GM23338 (cell line): ENCODE measurements around the gene RNF166. TPM values are rescaled to one million over a fixed set of nuclear protein-coding genes. Genes with fewer than 3 reads are reported as not detected.

Source experiments
- ATAC-seq: fragments of 200-7000 bp; cut with Tn5 transposase; 3 replicates; pipeline ENCODE4 v1.9.1; 2020
- DNase-seq: peaks from one replicate; pipeline ENCODE4 v3.0.0-alpha.2; 2015; ENCODE audit warnings: low spot score
- H2AFZ ChIP-seq: fragments of 200-600 bp; sonication (generic); 2 replicates; pipeline ENCODE4 v1.8.0; 2016; ENCODE audit warnings: antibody characterized with exemption, mild to moderate bottlenecking, moderate library complexity
- H3F3A ChIP-seq: fragments of 200-600 bp; sonication (generic); replicated peaks from 2 replicates; pipeline ENCODE4 v1.8.0; 2017; ENCODE audit warnings: antibody characterized with exemption, mixed run types, low read depth
- H3K27ac ChIP-seq: fragments of 200-600 bp; sonication (generic); 2 replicates; pipeline ENCODE4 v1.6.1; 2016; ENCODE audit warnings: low read depth
- H3K27me3 ChIP-seq: fragments of 200-600 bp; sonication (generic); 2 replicates; pipeline ENCODE4 v1.8.0; 2016; ENCODE audit warnings: mild to moderate bottlenecking, mixed run types, moderate library complexity; ENCODE audit not compliant: insufficient read depth
- H3K36me3 ChIP-seq: fragments of 200-600 bp; sonication (generic); 2 replicates; pipeline ENCODE4 v1.8.0; 2016; ENCODE audit warnings: mild to moderate bottlenecking; ENCODE audit not compliant: insufficient read depth
- H3K4me1 ChIP-seq: fragments of 200-600 bp; sonication (generic); 2 replicates; pipeline ENCODE4 v1.8.0; 2016; ENCODE audit warnings: mild to moderate bottlenecking, moderate library complexity; ENCODE audit not compliant: insufficient read depth
- H3K4me2 ChIP-seq: fragments of 200-600 bp; sonication (generic); 2 replicates; pipeline ENCODE4 v1.7.1; 2017; ENCODE audit warnings: mixed run types
- H3K4me3 ChIP-seq: fragments of 200-600 bp; sonication (generic); 2 replicates; pipeline ENCODE4 v1.6.1; 2016; ENCODE audit warnings: mixed run types
- H3K79me2 ChIP-seq: fragments of 200-600 bp; sonication (generic); replicated peaks from 2 replicates; pipeline ENCODE4 v1.8.0; 2017; ENCODE audit warnings: mild to moderate bottlenecking; ENCODE audit not compliant: insufficient read depth
- H3K9me2 ChIP-seq: fragments of 200-600 bp; sonication (generic); 2 replicates; pipeline ENCODE4 v1.8.0; 2017; ENCODE audit not compliant: insufficient read depth
- H4K20me1 ChIP-seq: fragments of 200-600 bp; sonication (generic); replicated peaks from 2 replicates; pipeline ENCODE4 v1.8.0; 2017; ENCODE audit warnings: mild to moderate bottlenecking; ENCODE audit not compliant: insufficient read depth
- H3K27ac Mint-ChIP-seq: 2 replicates; pipeline ENCODE4 v1.8.0; 2020; ENCODE audit warnings: inconsistent platforms, mild to moderate bottlenecking, moderate library complexity, mixed read lengths
- H3K27me3 Mint-ChIP-seq: 3 replicates; pipeline ENCODE4 v1.8.0; 2022; ENCODE audit warnings: low read depth, mild to moderate bottlenecking, moderate library complexity, mixed read lengths, inconsistent platforms; ENCODE audit not compliant: insufficient read depth, poor library complexity
- H3K36me3 Mint-ChIP-seq: 3 replicates; pipeline ENCODE4 v1.8.0; 2021; ENCODE audit warnings: low read depth, mild to moderate bottlenecking, inconsistent platforms, moderate library complexity, mixed read lengths
- H3K4me1 Mint-ChIP-seq: 3 replicates; pipeline ENCODE4 v1.8.0; 2020; ENCODE audit warnings: mild to moderate bottlenecking, inconsistent platforms, mixed read lengths
- H3K4me3 Mint-ChIP-seq: 3 replicates; pipeline ENCODE4 v1.8.0; 2021; ENCODE audit warnings: moderate library complexity, mild to moderate bottlenecking, inconsistent platforms, mixed read lengths
- H3K9me3 Mint-ChIP-seq: 3 replicates; pipeline ENCODE4 v1.8.0; 2020; ENCODE audit warnings: moderate library complexity, mild to moderate bottlenecking, inconsistent platforms, mixed read lengths
- CREB1 ChIP-seq: fragments of 250-450 bp; sonication (Bioruptor Pico); IDR thresholded peaks from 2 replicates; pipeline ENCODE4 v1.5.0; 2020; ENCODE audit warnings: low read depth, mild to moderate bottlenecking, moderate library complexity
- EZH2 ChIP-seq: fragments of 200-600 bp; sonication (generic); IDR thresholded peaks from one replicate; pipeline ENCODE4 v1.8.0; 2017; ENCODE audit warnings: antibody characterized with exemption, mild to moderate bottlenecking, low read depth; ENCODE audit not compliant: unreplicated experiment
- EZH2phosphoT487 ChIP-seq: fragments of 200-600 bp; sonication (generic); IDR thresholded peaks from one replicate; pipeline ENCODE4 v1.8.1; 2018; ENCODE audit warnings: antibody characterized with exemption; ENCODE audit not compliant: unreplicated experiment
- JUNB ChIP-seq: IDR thresholded peaks from one replicate; pipeline ENCODE4 v1.6.1; 2016; ENCODE audit warnings: antibody characterized with exemption; ENCODE audit not compliant: unreplicated experiment
- NANOG ChIP-seq: IDR thresholded peaks from 2 replicates; pipeline ENCODE4 v1.6.1; 2016; ENCODE audit warnings: antibody characterized with exemption, borderline replicate concordance
- POLR2AphosphoS5 ChIP-seq: IDR thresholded peaks from 2 replicates; pipeline ENCODE4 v1.6.1; 2016; ENCODE audit warnings: antibody characterized with exemption, low read depth
- STAT1 ChIP-seq: IDR thresholded peaks from one replicate; pipeline ENCODE4 v1.6.1; 2016; ENCODE audit warnings: antibody characterized with exemption; ENCODE audit not compliant: unreplicated experiment
- ZNF114 ChIP-seq: fragments of 250-450 bp; sonication (Bioruptor Pico); IDR thresholded peaks from 2 replicates; pipeline ENCODE4 v1.5.0; 2020; ENCODE audit warnings: mild to moderate bottlenecking, moderate library complexity
- ZNF331 ChIP-seq: fragments of 250-450 bp; sonication (Bioruptor Pico); IDR thresholded peaks from 2 replicates; pipeline ENCODE4 v1.5.0; 2020; ENCODE audit warnings: low read depth, mild to moderate bottlenecking, moderate library complexity
- polyA plus RNA-seq: library from polyadenylated mRNA; unstranded; fragments of >200 nt; fragmentation: Nextera tagmentation; extraction: Ambion mirVana; gene quantifications from 2 replicates; pipeline ENCODE4 v1.2.1, GENCODE V29; 2016
- total RNA-seq: library from RNA; depleted of rRNA; stranded (reverse); fragments of >200 nt; shearing (Covaris generic); gene quantifications from 2 replicates; pipeline ENCODE4 v1.2.3, GENCODE V29; 2014
- TF ChIP-seq, protein P1 (sequence below), 2 experiments: fragments of 200-600 bp in 1 of 2; sonication (generic) in 1 of 2; conservative IDR thresholded peaks; 2 replicates each; pipeline versions ENCODE4 v1.5.1 to v1.6.1; 2016 to 2017; ENCODE audit warnings: antibody characterized with exemption in 2 of 2, low read depth in 2 of 2, mild to moderate bottlenecking in 2 of 2, moderate library complexity in 1 of 2
- TF ChIP-seq, protein P2 (sequence below): IDR thresholded peaks from 2 replicates; pipeline ENCODE4 v1.6.1; 2016; ENCODE audit warnings: antibody characterized with exemption
- TF ChIP-seq, protein P3 (sequence below): fragments of 250-450 bp; sonication (Bioruptor Pico); IDR thresholded peaks from 2 replicates; pipeline ENCODE4 v1.5.0; 2020; ENCODE audit warnings: mild to moderate bottlenecking, moderate library complexity
- TF ChIP-seq, protein P4 (sequence below): IDR thresholded peaks from one replicate; pipeline ENCODE4 v1.6.1; 2018; ENCODE audit warnings: antibody characterized with exemption; ENCODE audit not compliant: unreplicated experiment

The RNF166 gene
- total and polyA plus RNA-seq, 2 experiments from 2014 or later: 24.9 to 43.4 TPM

DNA sequence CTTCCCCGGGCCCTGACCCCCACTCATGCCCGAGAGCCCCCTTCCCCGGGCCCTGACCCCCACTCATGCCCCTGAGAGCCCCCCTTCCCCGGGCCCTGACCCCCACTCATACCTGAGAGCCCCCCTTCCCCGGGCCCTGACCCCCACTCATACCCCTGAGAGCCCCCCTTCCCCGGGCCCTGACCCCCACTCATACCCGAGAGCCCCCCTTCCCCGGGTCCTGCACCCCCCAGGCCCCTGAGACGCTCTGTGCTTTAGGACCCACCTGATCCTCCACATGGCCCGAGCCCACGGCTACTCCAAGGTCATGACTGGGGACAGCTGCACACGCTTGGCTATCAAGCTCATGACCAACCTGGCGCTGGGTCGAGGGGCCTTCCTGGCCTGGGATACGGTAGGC, 6.8 kb upstream of the RNF166 start:
- DNase-seq (no peak), ATAC-seq (no peak)
- Histone ChIP-seq H3K27me3 (no peaks in the 10 kb centered on the region), H3K9me2 (no peaks in the 10 kb centered on the region), H3F3A (no peaks in the 10 kb centered on the region), H3K79me2 (peaks cover 9% of the 10 kb centered on the region; the same call in 1 of the 2 replicates), H3K27ac (no peak overlapping the region), H3K4me2 (no peak overlapping the region), H3K4me3 (no peak overlapping the region), H4K20me1 (no peaks in the 10 kb centered on the region; the same call in 1 of the 2 replicates), H3K36me3 (no peaks in the 10 kb centered on the region), H2AFZ (no peak overlapping the region), H3K4me1 (no peaks in the 10 kb centered on the region)
- Mint-ChIP-seq H3K27ac (no peak overlapping the region), H3K36me3 (peaks cover 20% of the 10 kb centered on the region), H3K27me3 (peaks cover 12% of the 10 kb centered on the region), H3K4me1 (peaks cover 7% of the 10 kb centered on the region), H3K9me3 (no peaks in the 10 kb centered on the region), H3K4me3 (no peak overlapping the region)
- TF ChIP-seq, protein P1, sequence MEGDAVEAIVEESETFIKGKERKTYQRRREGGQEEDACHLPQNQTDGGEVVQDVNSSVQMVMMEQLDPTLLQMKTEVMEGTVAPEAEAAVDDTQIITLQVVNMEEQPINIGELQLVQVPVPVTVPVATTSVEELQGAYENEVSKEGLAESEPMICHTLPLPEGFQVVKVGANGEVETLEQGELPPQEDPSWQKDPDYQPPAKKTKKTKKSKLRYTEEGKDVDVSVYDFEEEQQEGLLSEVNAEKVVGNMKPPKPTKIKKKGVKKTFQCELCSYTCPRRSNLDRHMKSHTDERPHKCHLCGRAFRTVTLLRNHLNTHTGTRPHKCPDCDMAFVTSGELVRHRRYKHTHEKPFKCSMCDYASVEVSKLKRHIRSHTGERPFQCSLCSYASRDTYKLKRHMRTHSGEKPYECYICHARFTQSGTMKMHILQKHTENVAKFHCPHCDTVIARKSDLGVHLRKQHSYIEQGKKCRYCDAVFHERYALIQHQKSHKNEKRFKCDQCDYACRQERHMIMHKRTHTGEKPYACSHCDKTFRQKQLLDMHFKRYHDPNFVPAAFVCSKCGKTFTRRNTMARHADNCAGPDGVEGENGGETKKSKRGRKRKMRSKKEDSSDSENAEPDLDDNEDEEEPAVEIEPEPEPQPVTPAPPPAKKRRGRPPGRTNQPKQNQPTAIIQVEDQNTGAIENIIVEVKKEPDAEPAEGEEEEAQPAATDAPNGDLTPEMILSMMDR (conservative IDR thresholded peaks at IDR 0.05; ENCODE audit: low read depth in 2 of 2): no peak
- no peak for TF ChIP-seq EZH2
- TF ChIP-seq, protein P2, sequence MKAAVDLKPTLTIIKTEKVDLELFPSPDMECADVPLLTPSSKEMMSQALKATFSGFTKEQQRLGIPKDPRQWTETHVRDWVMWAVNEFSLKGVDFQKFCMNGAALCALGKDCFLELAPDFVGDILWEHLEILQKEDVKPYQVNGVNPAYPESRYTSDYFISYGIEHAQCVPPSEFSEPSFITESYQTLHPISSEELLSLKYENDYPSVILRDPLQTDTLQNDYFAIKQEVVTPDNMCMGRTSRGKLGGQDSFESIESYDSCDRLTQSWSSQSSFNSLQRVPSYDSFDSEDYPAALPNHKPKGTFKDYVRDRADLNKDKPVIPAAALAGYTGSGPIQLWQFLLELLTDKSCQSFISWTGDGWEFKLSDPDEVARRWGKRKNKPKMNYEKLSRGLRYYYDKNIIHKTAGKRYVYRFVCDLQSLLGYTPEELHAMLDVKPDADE: no peak
- TF ChIP-seq, protein P3, sequence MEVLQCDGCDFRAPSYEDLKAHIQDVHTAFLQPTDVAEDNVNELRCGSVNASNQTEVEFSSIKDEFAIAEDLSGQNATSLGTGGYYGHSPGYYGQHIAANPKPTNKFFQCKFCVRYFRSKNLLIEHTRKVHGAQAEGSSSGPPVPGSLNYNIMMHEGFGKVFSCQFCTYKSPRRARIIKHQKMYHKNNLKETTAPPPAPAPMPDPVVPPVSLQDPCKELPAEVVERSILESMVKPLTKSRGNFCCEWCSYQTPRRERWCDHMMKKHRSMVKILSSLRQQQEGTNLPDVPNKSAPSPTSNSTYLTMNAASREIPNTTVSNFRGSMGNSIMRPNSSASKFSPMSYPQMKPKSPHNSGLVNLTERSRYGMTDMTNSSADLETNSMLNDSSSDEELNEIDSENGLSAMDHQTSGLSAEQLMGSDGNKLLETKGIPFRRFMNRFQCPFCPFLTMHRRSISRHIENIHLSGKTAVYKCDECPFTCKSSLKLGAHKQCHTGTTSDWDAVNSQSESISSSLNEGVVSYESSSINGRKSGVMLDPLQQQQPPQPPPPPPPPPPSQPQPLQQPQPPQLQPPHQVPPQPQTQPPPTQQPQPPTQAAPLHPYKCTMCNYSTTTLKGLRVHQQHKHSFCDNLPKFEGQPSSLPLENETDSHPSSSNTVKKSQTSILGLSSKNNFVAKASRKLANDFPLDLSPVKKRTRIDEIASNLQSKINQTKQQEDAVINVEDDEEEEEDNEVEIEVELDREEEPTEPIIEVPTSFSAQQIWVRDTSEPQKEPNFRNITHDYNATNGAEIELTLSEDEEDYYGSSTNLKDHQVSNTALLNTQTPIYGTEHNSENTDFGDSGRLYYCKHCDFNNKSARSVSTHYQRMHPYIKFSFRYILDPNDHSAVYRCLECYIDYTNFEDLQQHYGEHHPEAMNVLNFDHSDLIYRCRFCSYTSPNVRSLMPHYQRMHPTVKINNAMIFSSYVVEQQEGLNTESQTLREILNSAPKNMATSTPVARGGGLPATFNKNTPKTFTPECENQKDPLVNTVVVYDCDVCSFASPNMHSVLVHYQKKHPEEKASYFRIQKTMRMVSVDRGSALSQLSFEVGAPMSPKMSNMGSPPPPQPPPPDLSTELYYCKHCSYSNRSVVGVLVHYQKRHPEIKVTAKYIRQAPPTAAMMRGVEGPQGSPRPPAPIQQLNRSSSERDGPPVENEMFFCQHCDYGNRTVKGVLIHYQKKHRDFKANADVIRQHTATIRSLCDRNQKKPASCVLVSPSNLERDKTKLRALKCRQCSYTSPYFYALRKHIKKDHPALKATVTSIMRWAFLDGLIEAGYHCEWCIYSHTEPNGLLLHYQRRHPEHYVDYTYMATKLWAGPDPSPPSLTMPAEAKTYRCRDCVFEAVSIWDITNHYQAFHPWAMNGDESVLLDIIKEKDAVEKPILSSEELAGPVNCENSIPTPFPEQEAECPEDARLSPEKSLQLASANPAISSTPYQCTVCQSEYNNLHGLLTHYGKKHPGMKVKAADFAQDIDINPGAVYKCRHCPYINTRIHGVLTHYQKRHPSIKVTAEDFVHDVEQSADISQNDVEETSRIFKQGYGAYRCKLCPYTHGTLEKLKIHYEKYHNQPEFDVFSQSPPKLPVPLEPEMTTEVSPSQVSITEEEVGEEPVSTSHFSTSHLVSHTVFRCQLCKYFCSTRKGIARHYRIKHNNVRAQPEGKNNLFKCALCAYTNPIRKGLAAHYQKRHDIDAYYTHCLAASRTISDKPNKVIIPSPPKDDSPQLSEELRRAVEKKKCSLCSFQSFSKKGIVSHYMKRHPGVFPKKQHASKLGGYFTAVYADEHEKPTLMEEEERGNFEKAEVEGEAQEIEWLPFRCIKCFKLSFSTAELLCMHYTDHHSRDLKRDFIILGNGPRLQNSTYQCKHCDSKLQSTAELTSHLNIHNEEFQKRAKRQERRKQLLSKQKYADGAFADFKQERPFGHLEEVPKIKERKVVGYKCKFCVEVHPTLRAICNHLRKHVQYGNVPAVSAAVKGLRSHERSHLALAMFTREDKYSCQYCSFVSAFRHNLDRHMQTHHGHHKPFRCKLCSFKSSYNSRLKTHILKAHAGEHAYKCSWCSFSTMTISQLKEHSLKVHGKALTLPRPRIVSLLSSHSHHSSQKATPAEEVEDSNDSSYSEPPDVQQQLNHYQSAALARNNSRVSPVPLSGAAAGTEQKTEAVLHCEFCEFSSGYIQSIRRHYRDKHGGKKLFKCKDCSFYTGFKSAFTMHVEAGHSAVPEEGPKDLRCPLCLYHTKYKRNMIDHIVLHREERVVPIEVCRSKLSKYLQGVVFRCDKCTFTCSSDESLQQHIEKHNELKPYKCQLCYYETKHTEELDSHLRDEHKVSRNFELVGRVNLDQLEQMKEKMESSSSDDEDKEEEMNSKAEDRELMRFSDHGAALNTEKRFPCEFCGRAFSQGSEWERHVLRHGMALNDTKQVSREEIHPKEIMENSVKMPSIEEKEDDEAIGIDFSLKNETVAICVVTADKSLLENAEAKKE (CRISPR knock-in tag): no peak
- TF ChIP-seq JUNB: no peak
- no peak for TF ChIP-seq NANOG
- TF ChIP-seq POLR2AphosphoS5: no peak
- no peak for TF ChIP-seq ZNF114 (CRISPR knock-in tag)
- no peak for TF ChIP-seq CREB1
- TF ChIP-seq, protein P4, sequence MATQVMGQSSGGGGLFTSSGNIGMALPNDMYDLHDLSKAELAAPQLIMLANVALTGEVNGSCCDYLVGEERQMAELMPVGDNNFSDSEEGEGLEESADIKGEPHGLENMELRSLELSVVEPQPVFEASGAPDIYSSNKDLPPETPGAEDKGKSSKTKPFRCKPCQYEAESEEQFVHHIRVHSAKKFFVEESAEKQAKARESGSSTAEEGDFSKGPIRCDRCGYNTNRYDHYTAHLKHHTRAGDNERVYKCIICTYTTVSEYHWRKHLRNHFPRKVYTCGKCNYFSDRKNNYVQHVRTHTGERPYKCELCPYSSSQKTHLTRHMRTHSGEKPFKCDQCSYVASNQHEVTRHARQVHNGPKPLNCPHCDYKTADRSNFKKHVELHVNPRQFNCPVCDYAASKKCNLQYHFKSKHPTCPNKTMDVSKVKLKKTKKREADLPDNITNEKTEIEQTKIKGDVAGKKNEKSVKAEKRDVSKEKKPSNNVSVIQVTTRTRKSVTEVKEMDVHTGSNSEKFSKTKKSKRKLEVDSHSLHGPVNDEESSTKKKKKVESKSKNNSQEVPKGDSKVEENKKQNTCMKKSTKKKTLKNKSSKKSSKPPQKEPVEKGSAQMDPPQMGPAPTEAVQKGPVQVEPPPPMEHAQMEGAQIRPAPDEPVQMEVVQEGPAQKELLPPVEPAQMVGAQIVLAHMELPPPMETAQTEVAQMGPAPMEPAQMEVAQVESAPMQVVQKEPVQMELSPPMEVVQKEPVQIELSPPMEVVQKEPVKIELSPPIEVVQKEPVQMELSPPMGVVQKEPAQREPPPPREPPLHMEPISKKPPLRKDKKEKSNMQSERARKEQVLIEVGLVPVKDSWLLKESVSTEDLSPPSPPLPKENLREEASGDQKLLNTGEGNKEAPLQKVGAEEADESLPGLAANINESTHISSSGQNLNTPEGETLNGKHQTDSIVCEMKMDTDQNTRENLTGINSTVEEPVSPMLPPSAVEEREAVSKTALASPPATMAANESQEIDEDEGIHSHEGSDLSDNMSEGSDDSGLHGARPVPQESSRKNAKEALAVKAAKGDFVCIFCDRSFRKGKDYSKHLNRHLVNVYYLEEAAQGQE: no peak
- TF ChIP-seq EZH2phosphoT487: no peak
- TF ChIP-seq ZNF331: no peak
- TF ChIP-seq STAT1: no peak
